GM21447 (cell line): Measurements from ENCODE around the gene OR11H1.
"Not testable (repeated sequence)": the region's sequence is repeated elsewhere in the genome, so short reads cannot be mapped to it uniquely, and the experiment has no call there.

Experiments used
- ATAC-seq: cut with Tn5 transposase; IDR thresholded peaks from one replicate; pipeline ENCODE4 v1.9.1; 2021; ENCODE audit not compliant: unreplicated experiment

Gene OR11H1, protein sequence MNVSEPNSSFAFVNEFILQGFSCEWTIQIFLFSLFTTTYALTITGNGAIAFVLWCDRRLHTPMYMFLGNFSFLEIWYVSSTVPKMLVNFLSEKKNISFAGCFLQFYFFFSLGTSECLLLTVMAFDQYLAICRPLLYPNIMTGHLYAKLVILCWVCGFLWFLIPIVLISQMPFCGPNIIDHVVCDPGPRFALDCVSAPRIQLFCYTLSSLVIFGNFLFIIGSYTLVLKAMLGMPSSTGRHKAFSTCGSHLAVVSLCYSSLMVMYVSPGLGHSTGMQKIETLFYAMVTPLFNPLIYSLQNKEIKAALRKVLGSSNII

DNA sequence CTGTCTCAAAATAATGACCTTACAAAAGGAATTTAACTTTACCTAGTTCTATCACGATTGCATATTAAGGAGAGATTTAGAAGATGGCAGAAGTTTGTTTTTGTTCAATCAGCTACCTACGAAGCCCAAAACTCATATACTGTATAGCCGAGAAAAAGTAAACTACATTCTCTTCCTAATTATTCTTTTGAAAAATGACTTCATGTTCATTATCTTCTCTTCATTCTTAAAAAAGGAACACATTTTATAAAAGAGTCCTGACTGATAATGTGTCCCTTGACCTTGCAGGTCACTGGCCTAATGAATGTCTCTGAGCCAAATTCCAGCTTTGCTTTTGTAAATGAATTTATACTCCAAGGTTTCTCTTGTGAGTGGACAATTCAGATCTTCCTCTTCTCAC lies at the start of gene OR11H1:
TSS of gene OR11H1 (plus strand) at position 301 of the 400 bp plus-strand sequence. CDS start at position 301, 0 bp downstream.
- ATAC-seq: not testable (repeated sequence)

DNA sequence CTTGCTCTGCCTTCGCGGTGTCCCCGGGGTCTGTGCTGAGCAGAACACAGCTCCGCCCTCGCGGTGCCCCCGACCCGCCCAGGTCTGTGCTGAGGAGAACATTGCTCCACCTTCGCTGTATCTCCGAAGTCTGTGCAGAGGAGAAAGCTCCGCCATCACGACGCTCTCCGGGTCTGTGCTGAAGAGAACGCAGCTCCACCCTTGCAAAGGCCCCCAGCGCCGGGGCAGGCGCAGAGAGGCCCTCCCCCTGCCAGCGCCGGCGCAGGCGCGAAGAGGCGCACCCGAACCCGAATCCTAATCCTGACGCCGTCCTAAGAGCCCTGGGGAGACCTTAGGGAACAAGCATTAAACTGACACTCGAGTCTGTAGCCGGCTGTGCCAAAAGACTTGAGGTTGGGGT lies 18.0 kb upstream of the OR11H1 start:
- not testable (repeated sequence) for ATAC-seq

DNA sequence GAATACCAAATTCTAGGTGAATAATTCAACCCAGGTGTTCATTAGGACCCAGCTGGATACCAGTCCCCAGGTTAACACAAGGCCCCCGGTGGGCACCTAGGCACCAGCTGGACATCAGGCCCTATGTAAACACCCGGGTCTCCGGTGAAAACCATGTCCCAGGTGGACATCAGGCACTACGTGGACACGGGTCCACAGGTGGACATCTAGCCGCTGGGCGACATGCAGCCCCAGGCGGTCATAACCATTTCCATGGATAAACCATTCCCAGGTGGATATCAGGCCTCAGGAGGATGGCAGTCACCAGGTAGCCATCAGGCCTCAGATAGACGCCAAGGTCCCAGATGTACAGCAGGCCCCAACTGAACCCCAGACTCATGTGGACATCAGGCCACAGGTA lies 12.1 kb upstream of the OR11H1 start:
- ATAC-seq: not testable (repeated sequence)

DNA sequence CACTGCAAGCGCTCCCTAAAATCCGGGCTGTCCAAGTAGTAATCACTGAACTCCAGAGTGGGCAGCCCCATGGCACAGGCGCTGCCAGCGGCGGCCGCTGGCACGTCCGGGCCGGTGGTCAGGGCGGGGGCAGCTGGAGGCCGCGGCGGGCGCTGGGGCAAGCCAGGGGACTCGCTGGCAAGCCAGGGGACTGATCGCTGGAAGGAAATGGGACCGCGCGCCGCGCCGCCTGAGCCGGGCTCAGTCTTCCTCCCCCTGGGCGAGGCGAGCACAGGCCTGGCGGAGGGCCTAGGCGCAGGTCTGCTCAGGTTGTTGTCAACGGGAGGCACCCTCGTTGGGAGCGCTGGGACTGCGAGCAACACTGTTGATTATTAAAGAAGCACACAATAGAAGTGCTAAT lies 25.8 kb downstream of the OR11H1 start:
- ATAC-seq: not testable (repeated sequence)

DNA sequence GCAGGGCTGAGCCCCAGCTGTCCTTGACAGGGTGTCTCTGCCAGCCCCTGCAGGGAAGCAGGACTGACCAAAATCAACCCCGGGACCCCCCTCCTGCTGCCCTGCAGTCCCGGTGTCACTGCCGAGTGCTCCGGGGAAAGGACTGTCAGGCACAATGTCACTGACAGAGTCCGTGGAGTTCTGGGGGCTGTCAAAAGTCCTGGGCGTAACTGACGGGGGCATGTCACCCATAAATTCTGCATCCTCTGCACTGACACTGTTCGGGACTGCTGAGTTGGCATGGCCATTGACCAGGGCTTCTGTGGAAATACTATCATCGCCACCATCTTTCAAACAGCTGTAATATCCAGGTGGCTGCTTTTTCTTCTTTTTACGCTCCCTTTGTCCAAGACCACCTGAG lies 35.5 kb downstream of the OR11H1 start:
- not testable (repeated sequence) for ATAC-seq

DNA sequence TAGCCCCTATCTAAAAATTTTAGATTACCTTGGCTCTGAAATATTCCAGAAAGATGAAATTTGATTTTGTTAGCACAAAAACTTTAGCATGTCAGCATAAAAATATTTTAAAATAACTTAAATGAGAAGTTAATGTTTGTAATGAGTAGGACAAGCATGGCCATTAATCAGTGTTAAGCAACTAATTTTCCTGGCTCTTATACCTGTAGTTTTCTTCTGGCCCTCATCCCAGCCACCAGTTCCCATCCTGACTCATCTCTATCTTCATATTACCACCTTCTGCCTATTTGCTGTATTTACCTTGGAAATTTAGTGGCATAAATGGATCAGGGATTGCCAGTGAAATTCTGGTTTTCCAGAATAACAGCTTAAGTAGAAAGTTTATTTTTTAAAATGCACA lies 37.1 kb downstream of the OR11H1 start:
- not testable (repeated sequence) for ATAC-seq
